Kidney epithelial cell (primary cell): ENCODE measurements around the gene FBXW12. TPM values are rescaled to one million over a fixed set of nuclear protein-coding genes. Genes with fewer than 3 reads are reported as not detected.
"Not testable (repeated sequence)": the region's sequence is repeated elsewhere in the genome, so short reads cannot be mapped to it uniquely, and the experiment has no call there.

ENCODE experiments used
- DNase-seq: peaks from one replicate; pipeline ENCODE4 v3.0.0-alpha.2; 2010; ENCODE audit warnings: low read depth
- H3K27me3 ChIP-seq: 2 replicates; pipeline ENCODE4 v1.6.0; 2011; ENCODE audit warnings: low read length; ENCODE audit not compliant: control insufficient read depth, insufficient read depth
- H3K36me3 ChIP-seq: 2 replicates; pipeline ENCODE4 v1.5.1; 2011; ENCODE audit warnings: low read length; ENCODE audit not compliant: control insufficient read depth, insufficient read depth
- H3K4me3 ChIP-seq: 2 replicates; pipeline ENCODE4 v1.5.1; 2011; ENCODE audit warnings: low read depth, mild to moderate bottlenecking, control low read depth, low read length
- total RNA-seq: library from RNA; depleted of rRNA; stranded (reverse); fragments of >200 nt; gene quantifications from 2 replicates; pipeline ENCODE4 v1.2.3, GENCODE V29; 2015
- TF ChIP-seq, protein P1 (sequence below): IDR thresholded peaks from 2 replicates; pipeline ENCODE4 v1.5.1; 2011; ENCODE audit warnings: mild to moderate bottlenecking, moderate library complexity, low read length, control low read depth, inconsistent platforms; ENCODE audit not compliant: insufficient read depth, poor library complexity, severe bottlenecking

FBXW12 gene, protein sequence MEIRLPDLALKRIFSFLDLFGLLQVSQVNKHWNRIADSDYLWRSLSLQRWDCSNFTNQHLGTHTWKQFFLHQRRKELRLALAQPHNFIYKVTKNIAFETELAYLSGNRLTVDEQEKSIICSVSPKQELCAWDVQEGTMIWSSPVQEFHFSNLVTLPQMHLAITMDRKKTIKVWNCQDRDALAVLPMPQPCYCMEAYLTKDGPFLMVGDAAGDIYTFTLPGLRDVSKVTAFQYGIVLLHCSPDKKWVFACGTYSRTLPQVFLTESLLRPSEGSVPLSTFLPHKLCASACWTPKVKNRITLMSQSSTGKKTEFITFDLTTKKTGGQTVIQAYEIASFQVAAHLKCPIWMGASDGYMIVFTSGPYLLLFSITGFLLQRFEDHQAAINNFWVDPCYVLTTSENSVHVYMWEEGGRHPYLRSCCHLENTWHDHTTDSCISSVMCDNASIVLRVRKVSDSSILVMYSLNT
- 0.46 TPM in 1 of 2 replicates, not detected in the other for total RNA-seq

DNA sequence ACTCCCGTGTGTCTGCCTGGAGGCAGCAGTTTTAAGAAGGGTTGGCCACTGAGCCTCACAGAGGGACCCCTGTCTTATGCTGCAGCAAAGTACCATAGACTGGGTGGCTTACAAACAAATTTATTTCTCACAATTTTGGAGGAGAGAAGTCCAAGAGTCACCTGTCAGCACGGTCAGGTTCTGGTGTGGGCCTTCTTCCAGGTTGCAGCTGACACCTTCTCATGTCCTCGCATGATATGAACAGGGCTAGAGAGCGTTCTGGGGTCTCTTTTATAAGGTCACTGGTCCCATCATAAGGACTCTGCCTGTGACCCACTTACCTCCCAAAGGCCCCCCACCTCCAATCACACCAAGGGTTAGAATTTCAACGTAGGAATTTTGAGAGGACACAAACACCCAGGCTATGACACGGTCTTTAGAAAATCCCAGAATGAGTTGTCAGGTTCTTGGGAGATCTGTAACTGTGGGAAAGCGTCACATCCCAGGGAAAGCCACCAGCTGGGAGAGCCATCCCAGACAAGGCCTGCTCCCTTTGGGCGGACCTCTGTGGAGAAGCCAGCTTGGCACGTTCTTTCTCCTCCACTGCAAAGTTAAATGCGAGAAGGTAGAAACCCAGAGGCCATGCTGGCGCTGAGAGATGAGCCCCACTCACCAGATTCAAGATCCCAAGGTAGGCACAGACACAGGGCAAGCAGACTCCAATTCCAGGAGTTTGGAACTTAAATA, at the start of gene FBXW12:
Gene FBXW12 (plus strand): TSS at position 569 of the 726 bp plus-strand sequence. CDS start 549 bp downstream, outside the sequence.
- TF ChIP-seq, protein P1, sequence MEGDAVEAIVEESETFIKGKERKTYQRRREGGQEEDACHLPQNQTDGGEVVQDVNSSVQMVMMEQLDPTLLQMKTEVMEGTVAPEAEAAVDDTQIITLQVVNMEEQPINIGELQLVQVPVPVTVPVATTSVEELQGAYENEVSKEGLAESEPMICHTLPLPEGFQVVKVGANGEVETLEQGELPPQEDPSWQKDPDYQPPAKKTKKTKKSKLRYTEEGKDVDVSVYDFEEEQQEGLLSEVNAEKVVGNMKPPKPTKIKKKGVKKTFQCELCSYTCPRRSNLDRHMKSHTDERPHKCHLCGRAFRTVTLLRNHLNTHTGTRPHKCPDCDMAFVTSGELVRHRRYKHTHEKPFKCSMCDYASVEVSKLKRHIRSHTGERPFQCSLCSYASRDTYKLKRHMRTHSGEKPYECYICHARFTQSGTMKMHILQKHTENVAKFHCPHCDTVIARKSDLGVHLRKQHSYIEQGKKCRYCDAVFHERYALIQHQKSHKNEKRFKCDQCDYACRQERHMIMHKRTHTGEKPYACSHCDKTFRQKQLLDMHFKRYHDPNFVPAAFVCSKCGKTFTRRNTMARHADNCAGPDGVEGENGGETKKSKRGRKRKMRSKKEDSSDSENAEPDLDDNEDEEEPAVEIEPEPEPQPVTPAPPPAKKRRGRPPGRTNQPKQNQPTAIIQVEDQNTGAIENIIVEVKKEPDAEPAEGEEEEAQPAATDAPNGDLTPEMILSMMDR: no peak
- no peak for DNase-seq
- no peaks in the 10 kb centered on the region for H3K36me3 ChIP-seq
- no peaks in the 10 kb centered on the region for H3K27me3 ChIP-seq
- no peak within 1 kb of the TSS for H3K4me3 ChIP-seq

DNA sequence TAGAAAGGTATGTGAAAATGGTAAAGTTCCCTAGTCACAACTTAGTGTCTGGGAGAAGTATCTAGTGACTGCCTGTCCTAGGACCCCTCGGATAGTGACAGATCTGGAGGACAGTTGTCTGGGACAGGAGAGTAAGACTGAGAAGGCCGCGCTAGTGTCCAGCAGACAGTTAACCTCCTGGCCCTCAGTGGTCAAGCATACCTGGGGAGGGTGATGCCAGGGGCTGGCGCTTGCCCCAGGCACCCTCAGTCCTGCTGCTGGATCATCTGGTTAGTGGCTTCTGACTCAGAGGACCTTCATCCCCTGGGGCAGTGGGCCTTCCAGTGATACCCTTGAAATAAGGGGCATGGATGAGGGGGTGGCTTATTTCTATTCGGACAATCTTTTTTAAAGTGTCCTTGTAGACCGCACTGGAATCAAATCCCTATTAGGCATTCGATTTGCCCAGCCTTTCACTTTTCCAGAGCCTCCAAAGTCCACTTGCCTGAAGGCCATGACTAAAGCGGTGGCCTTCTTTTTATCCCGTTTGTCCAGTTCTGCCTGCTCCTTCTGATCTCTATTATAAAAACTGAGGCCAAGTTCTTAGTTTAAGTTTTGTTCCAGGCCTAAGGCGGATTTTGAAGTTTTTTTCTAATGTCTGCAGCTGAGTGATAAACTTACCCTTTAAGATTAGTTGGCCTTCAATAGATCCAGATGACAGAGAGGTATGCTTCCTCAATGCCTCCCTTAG, 40.1 kb upstream of the FBXW12 start:
- not testable (repeated sequence) for DNase-seq, H3K36me3 ChIP-seq, H3K4me3 ChIP-seq, H3K27me3 ChIP-seq

DNA sequence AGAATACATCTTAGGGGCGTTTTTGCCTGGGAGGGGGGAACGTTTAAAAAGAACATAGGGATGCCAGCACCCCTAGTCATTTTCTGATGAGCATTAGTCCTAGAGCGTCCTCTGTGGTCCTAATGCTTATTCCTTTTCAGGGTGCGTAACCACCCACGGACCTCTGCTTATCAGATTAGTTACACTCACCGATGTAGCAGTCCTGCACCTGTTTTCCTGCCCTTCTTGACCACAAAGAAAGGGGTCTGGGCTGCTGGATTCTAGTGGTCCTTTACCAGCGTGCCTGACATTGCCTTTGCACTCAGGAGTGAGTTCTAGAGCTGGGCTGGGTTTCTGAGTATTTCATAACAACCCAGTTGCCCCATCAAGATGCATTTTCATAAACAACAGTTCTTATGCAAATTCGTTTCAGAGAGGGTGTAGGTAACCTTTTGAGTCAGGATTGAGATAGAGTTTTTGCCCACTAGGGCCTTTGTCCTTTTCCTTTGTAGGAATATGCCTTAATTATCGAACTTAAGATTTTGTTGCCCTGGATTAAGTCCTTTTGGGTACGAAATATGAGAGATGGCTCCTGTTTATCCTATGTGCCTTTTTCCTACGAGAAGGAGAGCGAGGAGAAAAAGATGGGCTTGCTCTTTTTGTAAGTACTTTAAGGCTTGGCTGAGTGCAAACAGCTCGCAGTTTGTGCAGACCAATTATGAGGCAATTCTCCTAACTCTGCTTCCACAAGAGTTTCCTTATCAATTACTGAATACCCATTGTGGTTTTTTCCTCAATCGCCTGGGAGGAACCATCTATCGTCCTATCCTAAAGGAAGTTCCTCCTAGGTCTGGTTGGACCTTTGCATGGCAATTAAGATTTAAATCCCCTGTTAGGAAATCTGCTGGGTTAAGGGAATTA, 38.4 kb upstream of the FBXW12 start, which contains the start of gene SPINK8:
Gene SPINK8 (minus strand): TSS at position 316 of the 900 bp plus-strand sequence. CDS start 5,320 bp downstream, outside the sequence.
- not testable (repeated sequence) for H3K4me3 ChIP-seq, H3K27me3 ChIP-seq, DNase-seq, H3K36me3 ChIP-seq

DNA sequence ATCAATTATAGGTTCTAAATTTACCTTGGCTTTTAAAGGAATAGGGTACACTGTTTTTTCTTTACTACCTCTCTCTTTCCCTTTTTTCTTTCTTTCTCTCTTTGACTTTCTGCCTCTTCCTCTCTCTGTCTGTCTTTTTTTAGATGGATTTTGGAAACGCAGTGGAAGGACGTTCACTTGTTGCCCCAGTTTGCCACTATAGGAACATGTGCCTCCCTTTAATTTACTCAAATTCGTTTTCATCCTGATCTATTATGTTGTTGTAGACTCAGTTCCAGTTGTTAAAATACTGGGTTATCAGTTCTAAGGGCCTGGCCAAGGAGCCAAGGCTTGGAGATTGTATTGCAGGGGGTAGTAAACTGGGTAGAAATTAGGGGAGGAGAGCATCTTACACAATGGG, 37.4 kb upstream of the FBXW12 start:
- TF ChIP-seq, protein P1: no peak
- no peaks in the 10 kb centered on the region for H3K36me3 ChIP-seq

DNA sequence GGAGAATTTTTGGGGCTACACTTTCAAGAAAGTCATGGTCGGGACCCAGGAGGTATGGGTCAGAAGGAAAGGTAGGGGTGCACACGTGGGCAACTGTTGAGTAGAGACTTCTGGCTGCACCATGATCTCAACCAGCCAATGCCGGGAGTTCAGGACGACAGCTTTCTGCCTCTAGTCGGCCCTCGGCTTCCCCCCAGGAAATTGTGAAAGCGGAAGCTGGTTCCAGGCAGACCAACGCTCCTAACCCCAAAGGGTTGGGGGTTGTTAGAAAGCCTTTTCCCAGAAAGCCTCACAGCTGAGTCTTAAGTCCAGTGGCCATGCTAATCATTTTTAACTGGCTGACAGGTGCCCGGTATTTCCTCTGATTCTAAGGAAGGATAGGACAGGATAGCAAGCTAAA, 36.7 kb upstream of the FBXW12 start:
- not testable (repeated sequence) for H3K36me3 ChIP-seq, H3K27me3 ChIP-seq, H3K4me3 ChIP-seq, DNase-seq

More for the DNA sequence above, 37.4 kb upstream of the FBXW12 start:
- no peaks in the 10 kb centered on the region for H3K27me3 ChIP-seq
- no peak for DNase-seq
- no peak overlapping the region for H3K4me3 ChIP-seq

DNA sequence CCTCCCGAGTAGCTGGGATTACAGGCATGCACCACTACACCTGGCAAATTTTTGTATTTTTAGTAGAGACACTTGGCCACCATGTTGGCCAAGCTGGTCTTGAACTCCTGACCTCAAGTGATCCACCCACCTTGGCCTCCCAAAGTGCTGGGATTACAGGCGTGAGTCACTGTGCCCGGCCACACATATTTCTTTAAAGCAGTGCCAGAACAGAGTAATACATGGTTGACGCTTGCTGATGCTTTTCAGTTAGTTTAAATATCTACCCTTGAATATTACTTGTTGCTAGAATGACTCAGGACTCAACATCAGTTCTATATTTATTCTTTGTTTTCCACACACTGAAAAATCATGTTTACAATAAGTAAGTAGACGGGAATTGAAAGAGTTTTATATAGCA, 34.5 kb upstream of the FBXW12 start:
- DNase-seq, H3K36me3 ChIP-seq, H3K27me3 ChIP-seq, H3K4me3 ChIP-seq: not testable (repeated sequence)

DNA sequence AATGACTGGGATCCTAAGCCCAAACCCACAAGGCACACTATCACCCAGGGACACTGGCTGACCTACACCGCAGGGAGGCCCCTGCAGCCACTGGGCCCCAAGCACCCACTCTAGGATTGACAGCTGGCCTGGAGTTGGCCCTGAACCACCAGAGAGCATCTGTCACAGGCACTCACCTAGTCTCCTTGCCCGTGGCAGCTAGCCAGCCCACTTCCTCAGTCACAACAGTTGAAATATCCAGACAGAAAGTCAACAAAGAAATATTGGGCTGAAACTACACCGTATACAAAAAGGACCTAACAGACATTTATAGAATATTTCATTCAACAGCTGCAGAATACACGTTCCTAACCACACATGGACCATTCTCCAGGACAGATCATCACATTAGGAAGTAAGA, 33.4 kb upstream of the FBXW12 start:
- TF ChIP-seq, protein P1: no peak

More for the DNA sequence above, 33.4 kb upstream of the FBXW12 start:
- Histone ChIP-seq H3K4me3 (no peak overlapping the region), H3K36me3 (no peaks in the 10 kb centered on the region), H3K27me3 (no peaks in the 10 kb centered on the region)
- DNase-seq: no peak
